Kidney (tissue), 14 donors: ENCODE data around the gene OGDH. TPM values are rescaled to one million over a fixed set of nuclear protein-coding genes. Genes with fewer than 3 reads are reported as not detected.

Source experiments
- DNase-seq, 5 donors: peaks; one replicate each; pipeline ENCODE4 v3.0.0-alpha.2; 2013 to 2020
- FAIRE-seq: peaks from 2 replicates; lab custom pipeline; 2012; peaks lifted over from hg19 to GRCh38; lab: Jason Lieb, UNC
- H3K27ac ChIP-seq, 2 donors: one replicate each; pipeline ENCODE4 v1.7.0; 2013; ENCODE audit warnings: low read depth in 2 of 2, low read length in 2 of 2, inconsistent platforms in 1 of 2
- H3K27me3 ChIP-seq: one replicate; pipeline ENCODE4 v1.7.1; 2013; ENCODE audit warnings: low read length, inconsistent platforms; ENCODE audit not compliant: control insufficient read depth, insufficient read depth
- H3K36me3 ChIP-seq, 3 donors: one replicate each; pipeline versions ENCODE4 v1.7.0 to v1.7.1; 2013; ENCODE audit warnings: low read length in 3 of 3, control low read depth in 1 of 3, inconsistent platforms in 1 of 3; ENCODE audit not compliant: insufficient read depth in 3 of 3, control insufficient read depth in 2 of 3
- H3K4me1 ChIP-seq, 3 donors: one replicate each; pipeline versions ENCODE4 v1.7.0 to v1.7.1; 2013; ENCODE audit warnings: low read length in 3 of 3, inconsistent platforms in 1 of 3, low read depth in 1 of 3; ENCODE audit not compliant: control insufficient read depth in 2 of 3, insufficient read depth in 2 of 3
- H3K4me3 ChIP-seq, 3 donors: one replicate each; pipeline versions ENCODE4 v1.7.0 to v1.8.1; 2013; ENCODE audit warnings: low read length in 3 of 3, control low read depth in 1 of 3, inconsistent platforms in 1 of 3
- H3K9ac ChIP-seq, 3 donors: one replicate each; pipeline versions ENCODE4 v1.7.0 to v1.7.1; 2013; ENCODE audit warnings: low read length in 3 of 3, control low read depth in 1 of 3, inconsistent platforms in 1 of 3
- H3K9me3 ChIP-seq, 3 donors: one replicate each; pipeline versions ENCODE4 v1.7.0 to v1.7.1; 2013; ENCODE audit warnings: low read length in 3 of 3, control low read depth in 1 of 3, inconsistent platforms in 1 of 3; ENCODE audit not compliant: control insufficient read depth in 2 of 3, insufficient read depth in 1 of 3
- intact Hi-C: fragments of 100-400 bp; cut with DNase I; formaldehyde crosslinking; loops from one replicate; pipeline ENCODE4 v1.11.1; 2022
- polyA plus RNA-seq: library from polyadenylated mRNA; stranded (reverse); fragments of 350-450 nt; fragmentation: Illumina TruSeq; extraction: RNeasy Lipid Tissue Mini Kit (QIAGEN cat#74804); gene quantifications from one replicate; pipeline ENCODE4 v1.2.3, GENCODE V29; 2014; ENCODE audit warnings: low read depth, low replicate concordance; ENCODE audit not compliant: insufficient read depth
- total RNA-seq: library from RNA; stranded (reverse); fragmentation: NEBNext Ultra II Directional; extraction: Animal tissue kit (Norgen Biotek cat#: 25700); gene quantifications from one replicate; pipeline ENCODE4 v1.2.1, GENCODE V29; 2021
- TF ChIP-seq, protein P1 (sequence below): IDR thresholded peaks from 3 replicates; pipeline ENCODE4 v1.5.1; 2012; ENCODE audit warnings: mild to moderate bottlenecking, moderate library complexity, borderline replicate concordance; ENCODE audit not compliant: insufficient read depth; ENCODE audit errors: extremely low read depth
- donor health status: control.
- donor health status: control.
- donor health status: control.
- donor health status: control.
- donor health status: control.
- donor health status: DM: yes; HTN: yes; CAD: no.
- donor health status: Normal renal cell carcinoma (clear cell type).

The OGDH gene
- total and polyA plus RNA-seq, 2 donors from 2014 or later: 108 to 132 TPM

DNA sequence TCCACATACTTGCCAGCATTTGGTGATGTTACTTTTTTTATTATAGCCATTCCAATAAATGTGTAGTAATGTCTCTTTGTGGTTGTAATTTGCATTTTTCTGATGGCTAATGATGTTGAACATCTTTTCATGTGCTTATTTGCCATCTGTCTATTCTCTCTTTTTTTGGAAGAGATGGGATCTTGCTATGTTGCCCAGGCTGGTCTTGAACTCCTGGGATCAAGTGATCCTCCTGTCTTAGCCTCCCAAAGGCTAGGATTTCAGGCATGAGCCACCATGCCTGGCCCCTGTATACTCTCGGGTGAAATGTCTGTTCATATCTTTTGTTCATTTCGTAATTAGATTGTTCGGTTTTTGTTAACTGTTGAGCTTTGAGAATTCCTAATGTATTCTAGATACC, 3.4 kb downstream of the OGDH start:
- no peaks in the 10 kb centered on the region for H3K27me3 ChIP-seq
- no peaks in the 10 kb centered on the region for H3K9me3 ChIP-seq
- H3K9ac ChIP-seq: no peak overlapping the region
- no peak overlapping the region for H3K27ac ChIP-seq
- intact Hi-C loops: no loop called here
- peaks cover 0 to 3% (median 0%) of the 10 kb centered on the region in 3 donors for H3K4me1 ChIP-seq
- no peak for FAIRE-seq
- no peak overlapping the region for H3K4me3 ChIP-seq
- no peak for DNase-seq
- TF ChIP-seq, protein P1, sequence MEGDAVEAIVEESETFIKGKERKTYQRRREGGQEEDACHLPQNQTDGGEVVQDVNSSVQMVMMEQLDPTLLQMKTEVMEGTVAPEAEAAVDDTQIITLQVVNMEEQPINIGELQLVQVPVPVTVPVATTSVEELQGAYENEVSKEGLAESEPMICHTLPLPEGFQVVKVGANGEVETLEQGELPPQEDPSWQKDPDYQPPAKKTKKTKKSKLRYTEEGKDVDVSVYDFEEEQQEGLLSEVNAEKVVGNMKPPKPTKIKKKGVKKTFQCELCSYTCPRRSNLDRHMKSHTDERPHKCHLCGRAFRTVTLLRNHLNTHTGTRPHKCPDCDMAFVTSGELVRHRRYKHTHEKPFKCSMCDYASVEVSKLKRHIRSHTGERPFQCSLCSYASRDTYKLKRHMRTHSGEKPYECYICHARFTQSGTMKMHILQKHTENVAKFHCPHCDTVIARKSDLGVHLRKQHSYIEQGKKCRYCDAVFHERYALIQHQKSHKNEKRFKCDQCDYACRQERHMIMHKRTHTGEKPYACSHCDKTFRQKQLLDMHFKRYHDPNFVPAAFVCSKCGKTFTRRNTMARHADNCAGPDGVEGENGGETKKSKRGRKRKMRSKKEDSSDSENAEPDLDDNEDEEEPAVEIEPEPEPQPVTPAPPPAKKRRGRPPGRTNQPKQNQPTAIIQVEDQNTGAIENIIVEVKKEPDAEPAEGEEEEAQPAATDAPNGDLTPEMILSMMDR: no peak
- H3K36me3 ChIP-seq: no peaks in the 10 kb centered on the region

DNA sequence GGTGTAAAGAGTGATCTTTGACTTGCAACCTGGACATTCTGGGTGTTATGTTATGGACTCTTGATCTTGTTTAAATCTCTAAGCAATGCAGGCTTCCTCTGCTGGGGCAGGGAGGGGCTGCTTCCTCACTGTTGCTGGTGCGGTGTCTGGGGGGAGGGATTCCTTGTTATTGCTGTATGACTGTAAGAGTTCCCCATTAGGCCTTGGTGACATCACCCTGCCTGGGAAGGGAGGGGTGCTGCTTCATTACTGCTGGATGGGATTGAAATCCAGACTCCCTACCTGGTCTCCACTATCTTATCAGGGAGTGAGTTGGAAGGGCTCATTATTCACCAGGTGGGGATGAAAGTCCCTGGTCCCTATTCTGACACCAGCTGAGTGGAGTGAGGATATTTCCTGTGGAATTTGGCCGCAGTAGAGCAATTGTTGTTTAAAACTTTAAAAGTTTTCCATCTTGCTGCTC, 8.8 kb downstream of the OGDH start:
- Histone ChIP-seq H3K9ac (no peak overlapping the region), H3K4me1 (peaks cover 0 to 29% (median 10%) of the 10 kb centered on the region in 3 donors), H3K9me3 (no peaks in the 10 kb centered on the region), H3K36me3 (no peaks in the 10 kb centered on the region), H3K27me3 (no peaks in the 10 kb centered on the region), H3K27ac (peak overlapping the region in 1 of 2 donors; percentile 75), H3K4me3 (no peak overlapping the region)
- DNase-seq (no peak), FAIRE-seq (no peak)
- TF ChIP-seq, protein P1: no peak
- intact Hi-C loops: no loop called here

DNA sequence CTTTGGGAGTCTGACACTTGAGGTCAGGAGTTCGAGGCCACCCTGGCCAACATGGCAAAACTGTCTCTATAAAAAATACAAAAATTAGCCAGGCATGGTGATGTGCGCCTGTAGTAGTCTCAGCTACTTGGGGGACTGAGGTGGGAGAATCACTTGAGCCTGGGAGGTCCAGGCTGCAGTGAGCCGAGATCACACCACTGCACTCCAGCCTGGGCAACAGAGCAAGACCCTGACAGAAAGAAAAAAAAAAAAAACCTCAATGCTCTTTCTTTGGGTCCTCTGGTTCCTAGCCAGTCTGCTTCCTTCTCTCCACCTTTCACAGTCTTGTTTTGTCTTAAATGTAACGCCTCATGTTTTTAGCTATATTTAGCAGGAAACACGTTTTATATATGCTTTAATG, 9.4 kb downstream of the OGDH start:
- Histone ChIP-seq H3K4me3 (no peak overlapping the region), H3K36me3 (no peaks in the 10 kb centered on the region), H3K27me3 (no peaks in the 10 kb centered on the region), H3K9me3 (no peaks in the 10 kb centered on the region), H3K9ac (no peak overlapping the region), H3K27ac (peak overlapping the region in 1 of 2 donors; percentile 75), H3K4me1 (peaks cover 0 to 34% (median 10%) of the 10 kb centered on the region in 3 donors)
- TF ChIP-seq, protein P1: no peak
- intact Hi-C loops: no loop called here
- DNase-seq: no peak
- FAIRE-seq: no peak

DNA sequence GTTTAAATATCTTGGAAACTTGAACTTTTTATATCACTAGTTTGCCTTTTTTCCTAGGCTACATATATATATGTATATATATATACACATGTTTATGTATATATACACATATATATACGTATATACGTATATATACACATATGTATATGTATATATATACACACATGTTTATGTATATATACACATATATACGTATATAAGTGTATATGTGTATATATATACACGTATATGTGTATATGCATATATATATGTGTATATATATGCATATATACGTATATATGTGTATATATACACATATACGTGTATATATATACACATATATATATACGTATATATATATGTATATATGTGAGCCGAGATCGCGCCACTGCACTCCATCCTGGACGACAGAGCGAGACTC, 10.1 kb downstream of the OGDH start:
- Histone ChIP-seq H3K27me3 (no peaks in the 10 kb centered on the region), H3K9ac (no peak overlapping the region), H3K27ac (no peak overlapping the region), H3K4me1 (peaks cover 0 to 36% (median 10%) of the 10 kb centered on the region in 3 donors), H3K4me3 (no peak overlapping the region), H3K36me3 (no peaks in the 10 kb centered on the region), H3K9me3 (no peaks in the 10 kb centered on the region)
- DNase-seq: no peak
- intact Hi-C loops: no loop called here
- no peak for FAIRE-seq
- TF ChIP-seq, protein P1: no peak
